Astrocyte (in vitro differentiated cells and primary cell): Measurements from ENCODE around the gene SDK1. TPM values are rescaled to one million over a fixed set of nuclear protein-coding genes. Genes with fewer than 3 reads are reported as not detected.

Experiments used
- DNase-seq: peaks from one replicate; pipeline ENCODE4 v3.0.0-alpha.2; 2010; ENCODE audit warnings: low read depth
- FAIRE-seq: peaks from 2 replicates; lab custom pipeline; 2011; peaks lifted over from hg19 to GRCh38; lab: Jason Lieb, UNC
- H2AFZ ChIP-seq: 2 replicates; pipeline ENCODE4 v1.6.0; 2012; ENCODE audit warnings: low read depth, low read length, inconsistent platforms
- H3K27ac ChIP-seq: 2 replicates; pipeline ENCODE4 v1.5.1; 2011; ENCODE audit warnings: low read depth, low read length, inconsistent platforms
- H3K27me3 ChIP-seq: 2 replicates; pipeline ENCODE4 v1.6.0; 2011; ENCODE audit warnings: low read length, inconsistent platforms; ENCODE audit not compliant: insufficient read depth
- H3K36me3 ChIP-seq: 2 replicates; pipeline ENCODE4 v1.5.1; 2011; ENCODE audit warnings: low read length, inconsistent platforms; ENCODE audit not compliant: insufficient read depth
- H3K4me1 ChIP-seq: 2 replicates; pipeline ENCODE4 v1.5.1; 2011; ENCODE audit warnings: low read length, inconsistent platforms; ENCODE audit not compliant: insufficient read depth
- H3K4me2 ChIP-seq: 2 replicates; pipeline ENCODE4 v1.6.0; 2012; ENCODE audit warnings: low read length, inconsistent platforms
- H3K4me3 ChIP-seq: 2 replicates; pipeline ENCODE4 v1.5.1; 2011; ENCODE audit warnings: low read depth, mild to moderate bottlenecking, low read length, inconsistent platforms; ENCODE audit not compliant: insufficient read depth
- H3K79me2 ChIP-seq: 2 replicates; pipeline ENCODE4 v1.6.0; 2012; ENCODE audit warnings: mild to moderate bottlenecking, low read length, inconsistent platforms; ENCODE audit not compliant: insufficient read depth
- H3K9ac ChIP-seq: 2 replicates; pipeline ENCODE4 v1.6.0; 2012; ENCODE audit warnings: mild to moderate bottlenecking, low read length, inconsistent platforms
- H3K9me3 ChIP-seq: 2 replicates; pipeline ENCODE4 v1.5.1; 2012; ENCODE audit warnings: low read depth, mild to moderate bottlenecking, low read length, inconsistent platforms; ENCODE audit not compliant: insufficient read depth
- H4K20me1 ChIP-seq: 2 replicates; pipeline ENCODE4 v1.6.0; 2012; ENCODE audit warnings: low read length, inconsistent platforms; ENCODE audit not compliant: insufficient read depth
- H3K27ac Mint-ChIP-seq: one replicate; pipeline ENCODE4 v1.8.0; 2021; ENCODE audit warnings: mild to moderate bottlenecking, mixed read lengths; ENCODE audit not compliant: unreplicated experiment
- H3K27me3 Mint-ChIP-seq: one replicate; pipeline ENCODE4 v1.8.0; 2021; ENCODE audit warnings: low read depth, mixed read lengths; ENCODE audit not compliant: unreplicated experiment
- H3K36me3 Mint-ChIP-seq: one replicate; pipeline ENCODE4 v1.8.0; 2021; ENCODE audit warnings: low read depth, mixed read lengths; ENCODE audit not compliant: unreplicated experiment
- H3K4me1 Mint-ChIP-seq: one replicate; pipeline ENCODE4 v1.8.0; 2021; ENCODE audit warnings: low read depth, mixed read lengths; ENCODE audit not compliant: unreplicated experiment
- H3K4me3 Mint-ChIP-seq: one replicate; pipeline ENCODE4 v1.8.0; 2021; ENCODE audit warnings: mild to moderate bottlenecking, moderate library complexity, mixed read lengths; ENCODE audit not compliant: unreplicated experiment
- H3K9me3 Mint-ChIP-seq: one replicate; pipeline ENCODE4 v1.8.0; 2021; ENCODE audit warnings: mild to moderate bottlenecking, mixed read lengths; ENCODE audit not compliant: unreplicated experiment
- CTCF ChIP-seq: IDR thresholded peaks from 2 replicates; pipeline ENCODE4 v1.5.1; 2011; ENCODE audit warnings: low read depth, mild to moderate bottlenecking, inconsistent platforms, low read length, moderate library complexity; ENCODE audit not compliant: insufficient read depth
- EZH2 ChIP-seq: IDR thresholded peaks from 2 replicates; pipeline ENCODE4 v1.6.1; 2012; ENCODE audit warnings: mild to moderate bottlenecking, low read length, inconsistent platforms; ENCODE audit not compliant: insufficient read depth
- total RNA-seq: library from RNA; stranded (reverse); gene quantifications from 2 replicates; pipeline ENCODE4 v1.2.1, GENCODE V29; 2021

The SDK1 gene
- total RNA-seq, 1 donor from 2014 or later: 4.2 TPM

GRCh38 chr7:4113271-4113670 lies 812.2 kb downstream of the SDK1 start:
- Histone ChIP-seq H3K9me3 (no peaks in the 10 kb centered on the region), H3K4me1 (no peaks in the 10 kb centered on the region), H3K36me3 (no peaks in the 10 kb centered on the region), H3K4me2 (no peak overlapping the region), H3K27ac (no peak overlapping the region), H3K27me3 (no peaks in the 10 kb centered on the region), H3K4me3 (no peak overlapping the region), H4K20me1 (no peaks in the 10 kb centered on the region), H3K9ac (no peak overlapping the region), H3K79me2 (no peaks in the 10 kb centered on the region), H2AFZ (no peak overlapping the region)
- peaks cover 51% of the 10 kb centered on the region for H3K27me3 Mint-ChIP-seq
- DNase-seq (no peak), FAIRE-seq (no peak)
- peaks cover 9% of the 10 kb centered on the region for H3K9me3 Mint-ChIP-seq
- H3K36me3 Mint-ChIP-seq: peaks cover 12% of the 10 kb centered on the region
- TF ChIP-seq EZH2 (no peak), CTCF (no peak)
- no peak overlapping the region for H3K4me3 Mint-ChIP-seq
- H3K27ac Mint-ChIP-seq: no peak overlapping the region
- H3K4me1 Mint-ChIP-seq: no peaks in the 10 kb centered on the region

GRCh38 chr7:4113976-4114375 lies 812.9 kb downstream of the SDK1 start:
- Histone ChIP-seq H3K4me2 (no peak overlapping the region), H3K9me3 (no peaks in the 10 kb centered on the region), H3K79me2 (no peaks in the 10 kb centered on the region), H4K20me1 (no peaks in the 10 kb centered on the region), H3K36me3 (no peaks in the 10 kb centered on the region), H3K27me3 (no peaks in the 10 kb centered on the region), H3K27ac (no peak overlapping the region), H2AFZ (no peak overlapping the region), H3K4me3 (no peak overlapping the region), H3K9ac (no peak overlapping the region), H3K4me1 (no peaks in the 10 kb centered on the region)
- no peak for FAIRE-seq
- no peak for DNase-seq
- Mint-ChIP-seq H3K4me1 (no peaks in the 10 kb centered on the region), H3K9me3 (peaks cover 9% of the 10 kb centered on the region), H3K36me3 (peaks cover 12% of the 10 kb centered on the region), H3K27me3 (peaks cover 44% of the 10 kb centered on the region), H3K4me3 (no peak overlapping the region), H3K27ac (no peak overlapping the region)
- TF ChIP-seq CTCF (no peak), EZH2 (no peak)

GRCh38 chr7:4115442-4115841 lies 814.4 kb downstream of the SDK1 start:
- Mint-ChIP-seq H3K27me3 (peaks cover 31% of the 10 kb centered on the region), H3K36me3 (peaks cover 12% of the 10 kb centered on the region), H3K9me3 (peaks cover 17% of the 10 kb centered on the region), H3K27ac (no peak overlapping the region), H3K4me1 (no peaks in the 10 kb centered on the region), H3K4me3 (no peak overlapping the region)
- H3K9me3 ChIP-seq: no peaks in the 10 kb centered on the region
- no peaks in the 10 kb centered on the region for H4K20me1 ChIP-seq
- no peaks in the 10 kb centered on the region for H3K79me2 ChIP-seq
- H3K4me3 ChIP-seq: no peak overlapping the region
- TF ChIP-seq EZH2 (no peak), CTCF (no peak)
- H3K27ac ChIP-seq: no peak overlapping the region
- no peak for DNase-seq
- H3K27me3 ChIP-seq: no peaks in the 10 kb centered on the region
- H2AFZ ChIP-seq: no peak overlapping the region
- H3K4me2 ChIP-seq: no peak overlapping the region
- H3K4me1 ChIP-seq: no peaks in the 10 kb centered on the region
- no peaks in the 10 kb centered on the region for H3K36me3 ChIP-seq
- no peak overlapping the region for H3K9ac ChIP-seq
- no peak for FAIRE-seq
